ENCODE measurements around the gene IL17C.

GRCh38 chr16:88624481-88624880, 13.9 kb upstream of the IL17C start:
- TF ChIP-seq TAF1 (IDR thresholded peaks at IDR 0.05; ENCODE audit: low read depth, low read length) (no peak), POLR2A (IDR thresholded peaks at IDR 0.05; ENCODE audit: low read depth, low read length) (no peak)
